ENCODE measurements around the gene CHRNB1.

DNA sequence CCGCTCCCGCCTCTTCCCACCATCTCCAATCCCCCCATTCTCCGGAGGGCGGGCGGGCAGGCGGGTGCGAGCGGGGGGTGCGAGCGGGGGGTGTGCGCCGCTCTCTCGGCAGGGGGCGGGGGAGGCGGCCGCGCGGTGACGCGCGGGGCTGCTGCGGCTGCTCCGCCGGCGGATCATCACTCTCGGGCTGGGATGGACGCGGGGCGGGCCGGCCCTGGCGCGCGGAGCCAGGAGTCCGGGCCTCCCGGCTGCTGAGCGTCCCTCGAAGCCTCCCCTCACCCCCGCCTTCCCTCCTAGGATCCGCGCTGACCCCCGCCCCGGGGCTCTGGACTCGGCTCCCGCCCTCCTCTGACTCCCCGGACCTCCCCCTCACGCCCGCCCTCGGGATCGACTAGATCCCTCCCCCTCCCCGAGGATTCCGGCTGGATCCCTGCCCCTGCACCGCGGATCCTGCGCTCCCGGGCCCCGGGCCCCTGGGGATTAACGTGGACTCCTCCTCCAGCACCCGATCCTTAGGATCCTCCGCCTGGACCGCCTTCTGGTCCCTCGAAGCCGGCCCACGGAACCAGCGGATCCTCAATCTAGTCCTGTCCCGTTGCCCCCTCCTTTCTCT lies 40.0 kb upstream of the CHRNB1 start:
- TF ChIP-seq, protein P1, sequence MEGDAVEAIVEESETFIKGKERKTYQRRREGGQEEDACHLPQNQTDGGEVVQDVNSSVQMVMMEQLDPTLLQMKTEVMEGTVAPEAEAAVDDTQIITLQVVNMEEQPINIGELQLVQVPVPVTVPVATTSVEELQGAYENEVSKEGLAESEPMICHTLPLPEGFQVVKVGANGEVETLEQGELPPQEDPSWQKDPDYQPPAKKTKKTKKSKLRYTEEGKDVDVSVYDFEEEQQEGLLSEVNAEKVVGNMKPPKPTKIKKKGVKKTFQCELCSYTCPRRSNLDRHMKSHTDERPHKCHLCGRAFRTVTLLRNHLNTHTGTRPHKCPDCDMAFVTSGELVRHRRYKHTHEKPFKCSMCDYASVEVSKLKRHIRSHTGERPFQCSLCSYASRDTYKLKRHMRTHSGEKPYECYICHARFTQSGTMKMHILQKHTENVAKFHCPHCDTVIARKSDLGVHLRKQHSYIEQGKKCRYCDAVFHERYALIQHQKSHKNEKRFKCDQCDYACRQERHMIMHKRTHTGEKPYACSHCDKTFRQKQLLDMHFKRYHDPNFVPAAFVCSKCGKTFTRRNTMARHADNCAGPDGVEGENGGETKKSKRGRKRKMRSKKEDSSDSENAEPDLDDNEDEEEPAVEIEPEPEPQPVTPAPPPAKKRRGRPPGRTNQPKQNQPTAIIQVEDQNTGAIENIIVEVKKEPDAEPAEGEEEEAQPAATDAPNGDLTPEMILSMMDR (conservative IDR thresholded peaks at IDR 0.05; ENCODE audit: low read length) = no peak
- no peak for TF ChIP-seq EZH2phosphoT487 (IDR thresholded peaks at IDR 0.05; ENCODE audit: borderline replicate concordance)
